ENCODE measurements around the gene HINT3. TPM values are rescaled to one million over a fixed set of nuclear protein-coding genes. Genes with fewer than 3 reads are reported as not detected.
"Not testable (repeated sequence)": the region's sequence is repeated elsewhere in the genome, so short reads cannot be mapped to it uniquely, and the experiment has no call there.

HINT3 gene
- 10 to 100 TPM; 22.3 to 28.1 (median 23.3) TPM for polyA plus RNA-seq (ENCODE audit: insufficient read depth in 1 of 5, insufficient read length in 5 of 5, low replicate concordance in 1 of 5)
- long read RNA-seq, donor 1, transcript HINT3-201 (5 exons, 3,314 nt), result major isoform, 9 of 9 reads
- long read RNA-seq, donor 1, partial matches to known transcripts, result 0 of 9 reads
- long read RNA-seq, donor 1, other reads (novel, unspliced or antisense), result 0 of 9 reads
- long read RNA-seq, donor 2, partial matches to known transcripts, result 0 of 1 reads
- long read RNA-seq, donor 2, other reads (novel, unspliced or antisense), result 0 of 1 reads
- long read RNA-seq, donor 3, transcript HINT3-201 (5 exons, 3,314 nt), result major isoform, 10 of 10 reads
- long read RNA-seq, donor 3, partial matches to known transcripts, result 0 of 10 reads
- long read RNA-seq, donor 3, other reads (novel, unspliced or antisense), result 0 of 10 reads
- long read RNA-seq, donor 4, transcript HINT3-201 (5 exons, 3,314 nt), result major isoform, 8 of 8 reads
- long read RNA-seq, donor 4, partial matches to known transcripts, result 0 of 8 reads
- long read RNA-seq, donor 4, other reads (novel, unspliced or antisense), result 0 of 8 reads
- long read RNA-seq, donor 5, partial matches to known transcripts, result 0 of 4 reads
- long read RNA-seq, donor 5, other reads (novel, unspliced or antisense), result 0 of 4 reads
- long read RNA-seq, donor 6, transcript HINT3-201 (5 exons, 3,314 nt), result major isoform, 10 of 10 reads
- long read RNA-seq, donor 6, partial matches to known transcripts, result 0 of 10 reads
- long read RNA-seq, donor 6, other reads (novel, unspliced or antisense), result 0 of 10 reads
- long read RNA-seq, donor 7, transcript HINT3-201 (5 exons, 3,314 nt), result major isoform, 6 of 6 reads
- long read RNA-seq, donor 7, partial matches to known transcripts, result 0 of 6 reads
- long read RNA-seq, donor 7, other reads (novel, unspliced or antisense), result 0 of 6 reads
- long read RNA-seq, donor 8, partial matches to known transcripts, result 0 of 1 reads
- long read RNA-seq, donor 8, other reads (novel, unspliced or antisense), result 0 of 1 reads

DNA sequence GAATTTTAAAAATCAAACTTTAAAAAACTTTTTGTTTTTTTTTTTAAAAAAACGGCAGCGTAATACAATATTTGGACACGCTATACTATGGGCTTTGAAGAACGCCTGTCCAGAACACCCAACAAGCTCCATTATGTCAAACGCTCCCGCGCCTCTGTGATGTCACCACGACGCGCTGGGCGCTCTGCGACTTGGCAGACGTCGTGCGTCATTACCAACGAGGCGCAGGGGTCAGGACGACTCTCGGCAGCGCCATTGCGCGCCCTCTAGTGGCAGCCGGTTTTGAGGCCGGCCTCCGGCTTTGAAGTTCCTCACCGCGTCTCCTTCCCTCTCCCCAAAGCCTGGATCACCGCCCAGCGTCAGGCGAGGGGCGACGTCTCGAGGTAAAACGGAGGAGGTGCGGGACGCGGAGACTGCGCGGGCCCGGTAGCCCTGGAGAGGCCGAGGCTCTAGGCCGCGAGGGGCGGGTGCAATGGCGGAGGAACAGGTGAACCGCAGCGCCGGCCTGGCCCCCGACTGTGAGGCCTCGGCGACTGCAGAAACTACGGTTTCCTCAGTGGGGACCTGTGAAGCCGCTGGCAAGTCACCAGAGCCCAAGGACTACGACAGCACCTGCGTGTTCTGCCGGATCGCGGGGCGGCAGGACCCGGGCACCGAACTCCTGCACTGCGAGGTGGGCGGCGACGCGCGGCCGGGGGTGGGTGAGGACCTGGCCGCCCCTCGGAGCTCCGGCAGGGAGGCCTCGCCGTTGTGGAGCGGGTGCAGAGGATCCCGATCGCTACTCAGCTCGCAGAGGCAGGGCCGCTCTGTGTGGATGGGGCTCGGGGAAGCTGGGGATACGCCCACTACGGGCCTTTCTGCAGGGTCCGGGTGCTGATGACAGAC is at the start of gene HINT3:
Gene HINT3 (plus strand): TSS at position 265 of the 885 bp plus-strand sequence. CDS start 208 bp downstream, at position 473.
- peak; percentile 97 to 98 for DNase-seq

DNA sequence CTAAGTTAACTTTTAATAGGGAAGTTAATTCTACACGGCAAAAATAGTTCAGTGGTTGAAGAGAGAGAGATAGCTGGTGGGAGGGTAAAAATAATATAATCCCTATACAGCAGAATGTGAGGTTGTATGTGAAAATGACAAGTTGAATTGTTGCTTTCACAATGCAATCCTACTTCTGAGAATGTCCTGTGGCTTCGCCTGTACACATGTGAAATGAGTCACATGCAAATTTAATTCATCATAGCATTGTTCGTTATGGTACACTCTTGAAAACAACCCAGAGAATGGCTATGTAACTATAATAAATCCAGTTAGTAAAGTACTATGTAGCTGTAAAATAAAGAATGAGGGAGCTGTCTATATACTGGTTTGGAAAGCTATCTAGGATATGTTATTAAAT is 46.0 kb upstream of the HINT3 start:
- no peak for DNase-seq

DNA sequence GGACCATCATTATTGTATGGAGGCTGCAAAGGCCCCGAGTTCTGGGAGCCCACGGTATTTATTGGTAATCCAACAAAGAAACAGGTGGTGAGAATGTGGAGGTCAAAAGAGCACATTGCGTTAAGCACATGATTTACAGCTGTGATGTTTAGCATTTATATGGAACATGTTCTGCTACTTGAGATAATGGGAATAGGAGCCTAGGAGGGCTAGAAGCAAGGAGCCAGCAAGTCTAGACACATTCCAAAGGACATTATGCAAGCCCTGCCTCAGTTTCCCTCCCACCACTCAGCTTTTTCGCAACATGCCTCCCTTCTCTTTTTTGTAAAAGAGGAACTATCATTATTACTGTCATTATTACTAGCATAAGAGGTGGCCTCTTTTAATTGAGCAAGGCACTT is 45.5 kb upstream of the HINT3 start:
- not testable (repeated sequence) for DNase-seq

DNA sequence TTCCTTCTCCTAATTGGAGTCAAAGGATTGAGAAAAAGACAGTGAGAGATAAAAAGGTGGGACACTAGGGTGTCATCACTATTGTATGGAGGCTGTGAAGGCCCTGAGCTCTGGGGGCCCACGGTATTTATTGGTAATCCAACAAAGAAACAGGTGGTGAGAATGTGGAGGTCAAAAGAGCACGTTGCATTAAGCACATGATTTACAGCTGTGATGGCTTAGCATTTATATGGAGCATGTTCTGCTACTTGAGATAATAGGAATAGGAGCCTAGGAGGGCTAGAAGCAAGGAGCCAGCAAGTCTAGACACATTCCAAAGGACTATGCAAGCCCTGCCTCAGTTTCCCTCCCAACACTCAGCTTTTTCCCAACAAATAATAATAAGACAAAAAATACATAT is 44.1 kb upstream of the HINT3 start:
- not testable (repeated sequence) for DNase-seq

DNA sequence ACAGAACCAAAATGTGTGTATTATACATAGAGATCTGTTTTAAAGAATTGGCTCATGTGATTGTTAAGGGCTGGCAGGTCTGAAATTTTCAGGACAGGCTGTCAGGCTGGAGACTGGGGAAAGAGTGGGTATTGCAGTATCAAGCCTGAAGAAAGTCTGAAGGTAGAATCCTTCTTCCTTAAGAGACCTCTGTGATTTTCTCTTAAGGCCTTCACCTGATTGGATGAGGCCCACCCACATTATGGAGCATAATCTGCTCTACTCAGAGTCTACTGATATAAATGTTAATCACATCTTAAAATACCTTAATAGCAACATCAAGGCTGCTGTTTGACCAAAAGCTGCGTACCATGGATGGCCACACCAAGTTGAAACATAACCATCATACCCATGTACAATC is 43.4 kb upstream of the HINT3 start:
- no peak for DNase-seq

DNA sequence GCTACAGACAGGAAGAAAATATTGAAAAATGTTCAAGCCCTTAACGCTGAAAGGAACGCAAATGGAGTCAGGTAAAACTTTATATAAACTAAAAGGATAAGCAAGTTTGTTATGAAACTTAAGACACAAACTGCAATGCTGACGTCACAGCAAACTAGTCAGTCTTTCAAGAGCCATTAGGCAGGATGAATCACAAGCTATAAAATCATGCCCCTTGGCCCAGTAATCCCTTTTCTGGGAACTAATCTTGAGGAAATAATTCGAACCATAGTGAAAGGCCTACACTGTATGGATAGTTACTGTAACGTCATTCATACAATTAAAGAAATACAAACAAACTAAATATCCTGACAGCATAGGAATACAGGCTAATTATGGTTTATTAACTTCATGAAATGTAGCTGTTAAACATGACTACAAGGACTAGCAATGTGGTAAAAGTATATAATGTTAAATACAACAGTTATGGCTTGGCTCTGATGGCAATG is 42.7 kb upstream of the HINT3 start:
- DNase-seq, result no peak

DNA sequence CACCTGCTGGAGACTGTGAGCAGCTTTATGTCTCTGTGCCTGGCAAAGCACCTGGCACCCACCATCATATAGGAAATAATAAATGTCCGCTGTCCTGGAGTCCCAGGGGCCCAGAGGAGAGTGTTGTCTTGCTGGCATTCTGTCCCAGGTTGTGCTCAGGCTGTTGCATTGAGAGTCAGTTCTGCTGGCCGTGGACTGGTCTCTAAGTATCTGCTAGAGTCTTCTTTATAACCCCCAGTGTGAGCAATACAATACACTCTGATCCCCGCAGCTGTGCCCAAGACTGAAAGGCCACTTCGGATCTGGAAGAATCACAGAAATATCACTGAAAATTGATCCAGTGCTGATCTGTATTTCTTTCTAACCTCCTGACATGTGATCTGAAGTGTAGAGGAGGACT is 38.3 kb upstream of the HINT3 start:
- DNase-seq, result no peak

DNA sequence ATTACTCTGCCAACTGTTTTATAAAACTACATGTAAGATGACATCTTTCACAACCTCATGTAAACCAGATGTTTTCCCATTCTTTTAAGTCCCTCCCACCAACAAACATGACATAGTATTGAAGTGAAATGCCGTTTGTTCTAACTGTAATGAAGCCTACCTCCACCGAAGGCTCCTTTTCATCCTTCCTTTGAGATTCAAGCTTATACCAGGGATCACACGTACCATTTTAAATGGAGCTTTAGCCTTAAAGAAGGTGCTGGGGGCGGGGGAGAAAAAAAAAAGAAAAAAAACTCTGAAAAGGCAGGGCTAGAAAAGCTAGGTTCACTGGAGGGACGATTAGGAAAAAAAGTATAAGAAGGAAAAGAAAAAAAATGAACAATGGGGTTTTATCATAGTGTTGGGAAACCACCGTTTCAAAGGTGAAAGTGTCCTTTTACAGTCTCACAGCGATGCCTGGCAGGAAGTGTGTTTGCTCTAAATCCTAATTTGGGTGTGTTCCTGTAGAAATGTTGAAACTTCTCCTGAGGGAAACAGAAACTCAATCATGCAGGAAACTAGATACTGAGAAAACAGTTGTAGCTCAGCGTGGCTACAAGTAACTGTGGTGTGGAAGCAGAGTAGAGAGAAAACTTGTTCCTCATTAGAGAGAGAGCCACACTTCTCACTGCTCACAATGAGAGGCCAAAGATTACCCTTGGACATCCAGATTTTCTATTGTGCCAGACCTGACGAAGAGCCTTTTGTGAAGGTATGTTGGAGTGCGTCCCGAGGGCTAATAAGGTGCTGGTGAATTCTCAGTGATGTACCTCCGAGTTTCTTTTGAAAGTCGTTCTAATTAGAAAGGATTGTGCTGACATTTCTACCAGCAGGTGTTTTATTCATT is 37.6 kb upstream of the HINT3 start:
- DNase-seq, result peak; percentile 41 to 45

DNA sequence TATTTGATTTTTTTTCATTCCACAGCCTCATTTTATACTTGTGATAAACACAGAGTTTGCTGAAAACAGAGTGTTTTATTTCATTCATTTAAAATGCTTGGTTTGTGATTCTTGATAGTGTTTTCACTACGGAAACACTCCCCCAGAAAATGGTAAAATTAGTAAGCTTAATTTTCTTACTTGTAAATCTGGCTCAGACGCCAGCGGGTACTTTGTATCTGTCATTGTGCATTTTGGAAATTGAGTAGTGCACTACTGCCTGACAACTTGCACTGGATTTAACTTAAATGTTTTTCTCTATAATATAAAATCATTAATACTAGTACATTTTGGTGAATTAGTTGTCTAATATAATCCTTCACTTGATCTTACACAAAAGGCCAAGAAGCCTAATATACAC is 37.0 kb upstream of the HINT3 start:
- DNase-seq, result no peak

DNA sequence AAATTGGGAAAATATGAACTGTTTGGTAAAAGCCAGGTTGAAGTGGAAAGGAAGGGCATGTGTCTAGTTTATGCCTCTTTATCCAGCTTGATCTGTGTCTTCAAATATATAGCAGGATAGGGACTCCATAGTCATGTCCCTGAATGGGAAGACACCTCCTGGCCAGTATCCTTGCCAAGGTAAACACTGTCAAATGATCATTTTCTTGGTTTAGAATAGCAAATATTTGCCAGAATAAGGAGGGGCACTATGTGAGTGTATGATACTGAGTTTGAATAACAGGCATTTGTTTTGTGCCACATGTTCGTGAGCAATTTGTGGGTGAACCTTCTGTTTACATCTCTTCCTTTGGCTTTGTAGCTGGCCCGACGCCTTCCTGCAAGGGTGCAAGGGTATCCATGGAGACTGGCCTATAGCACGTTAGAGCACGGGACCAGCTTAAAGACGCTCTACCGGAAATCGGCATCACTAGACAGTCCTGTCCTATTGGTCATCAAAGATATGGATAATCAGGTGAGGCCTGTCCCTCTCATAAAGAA is 34.2 kb upstream of the HINT3 start:
- no peak for DNase-seq

DNA sequence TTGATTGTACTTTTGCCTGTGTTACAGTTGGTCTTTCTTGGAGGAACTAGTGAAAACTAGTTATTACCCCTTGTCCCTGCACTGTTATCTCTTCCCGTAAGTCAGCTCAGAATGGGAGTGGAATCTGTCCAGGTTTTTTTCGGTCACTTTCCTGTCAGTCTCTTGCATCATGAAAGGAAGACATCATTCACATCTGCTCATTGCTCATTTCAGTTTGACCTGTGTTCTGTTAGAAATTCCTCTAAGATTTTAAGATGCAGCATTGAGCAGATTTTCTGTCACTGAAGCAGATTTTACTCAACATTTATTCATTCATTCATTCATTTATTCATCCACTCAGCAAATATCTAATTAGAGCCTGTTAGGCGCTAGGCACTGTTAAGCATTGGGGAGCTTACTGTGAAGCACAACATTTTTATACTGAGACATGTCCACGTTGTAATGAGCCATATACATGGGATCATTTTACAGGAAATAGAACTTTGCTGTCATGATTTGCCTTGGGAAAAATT is 33.1 kb upstream of the HINT3 start:
- no peak for DNase-seq

DNA sequence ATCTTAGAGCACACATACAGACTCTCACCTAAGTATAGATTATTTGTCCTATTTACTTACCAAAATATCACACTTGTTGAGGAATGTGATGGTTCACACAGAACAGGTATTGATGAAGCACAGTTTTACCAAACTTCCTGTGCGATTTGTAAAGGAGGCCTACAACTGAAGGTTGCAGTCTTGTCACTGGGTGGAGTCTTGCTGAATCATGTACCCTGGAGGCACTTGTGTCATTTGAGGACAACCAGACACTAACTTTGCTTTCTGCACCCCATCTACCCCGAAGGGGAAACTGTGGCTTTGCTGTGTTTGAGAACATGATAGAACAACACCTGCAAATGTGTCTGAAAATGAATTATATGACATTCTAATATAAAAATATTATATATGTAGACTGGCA is 32.4 kb upstream of the HINT3 start:
- no peak for DNase-seq

DNA sequence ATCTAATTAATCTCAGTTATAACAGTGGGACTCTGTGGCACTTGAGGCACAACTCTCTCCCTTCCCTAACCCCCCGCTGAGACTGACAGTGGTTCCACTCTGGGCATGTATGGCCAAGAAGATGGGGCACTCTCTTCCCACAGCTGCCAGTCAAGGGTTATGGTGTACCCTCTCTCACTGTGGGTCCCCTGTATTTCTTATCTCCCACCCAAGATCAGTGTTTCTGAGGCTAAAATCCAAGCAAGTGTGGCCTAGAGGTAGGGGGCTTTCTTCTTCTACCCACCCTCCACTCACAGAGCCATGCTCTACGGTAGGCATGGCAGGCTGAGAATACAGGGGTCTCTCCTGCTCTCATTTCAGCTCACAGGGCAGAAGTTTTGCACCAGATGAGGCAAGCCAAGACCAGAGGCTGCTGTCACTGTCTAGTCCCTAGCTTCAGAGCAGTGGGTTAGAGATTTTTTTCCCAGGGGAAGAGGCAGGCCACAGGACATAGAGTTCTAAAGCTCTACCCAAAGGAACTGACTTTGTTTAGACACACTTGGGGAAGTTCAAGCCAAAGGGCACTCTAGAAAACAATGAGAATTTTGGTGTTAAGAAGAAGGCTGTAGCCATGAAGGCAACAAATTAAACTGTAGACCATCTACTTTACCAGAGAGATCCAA is 31.7 kb upstream of the HINT3 start:
- DNase-seq, result no peak

DNA sequence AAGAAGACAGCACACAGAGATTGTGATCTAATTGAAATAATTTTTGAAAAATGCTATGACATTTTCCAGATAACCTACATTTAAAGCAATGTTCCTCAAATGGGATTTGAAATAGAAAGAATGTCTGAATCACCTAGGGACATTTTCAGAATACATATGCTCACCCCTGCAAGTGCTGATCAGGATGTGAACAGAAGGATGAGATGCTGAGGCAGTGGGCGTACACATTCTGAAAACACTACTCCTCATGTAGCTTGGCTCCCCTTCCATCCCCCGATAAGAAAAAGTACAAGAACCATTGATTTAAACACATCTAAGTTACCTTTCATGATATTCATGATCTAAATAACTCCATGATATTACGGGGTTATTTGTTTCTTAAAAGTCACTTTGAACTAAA is 29.9 kb upstream of the HINT3 start:
- no peak for DNase-seq

DNA sequence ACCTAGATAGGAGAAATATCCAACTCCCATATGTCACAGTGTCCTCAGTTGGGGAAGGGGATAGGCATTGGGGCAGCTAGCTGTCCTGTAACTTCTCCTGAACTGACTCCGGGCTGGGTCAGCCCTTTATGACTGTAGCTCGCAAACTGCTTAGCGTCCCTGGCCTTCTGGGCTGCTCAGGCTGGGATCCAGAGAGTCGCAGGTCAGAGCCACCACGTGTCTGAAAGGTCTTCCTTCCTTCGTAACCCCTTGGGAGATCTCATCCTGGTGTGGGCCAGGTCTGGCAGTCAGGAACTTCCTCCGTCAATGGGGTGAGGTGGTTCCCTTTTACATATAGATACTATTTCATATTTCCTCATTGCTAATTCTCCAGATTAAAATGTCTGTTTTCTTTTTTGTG is 28.8 kb upstream of the HINT3 start:
- DNase-seq, result no peak

DNA sequence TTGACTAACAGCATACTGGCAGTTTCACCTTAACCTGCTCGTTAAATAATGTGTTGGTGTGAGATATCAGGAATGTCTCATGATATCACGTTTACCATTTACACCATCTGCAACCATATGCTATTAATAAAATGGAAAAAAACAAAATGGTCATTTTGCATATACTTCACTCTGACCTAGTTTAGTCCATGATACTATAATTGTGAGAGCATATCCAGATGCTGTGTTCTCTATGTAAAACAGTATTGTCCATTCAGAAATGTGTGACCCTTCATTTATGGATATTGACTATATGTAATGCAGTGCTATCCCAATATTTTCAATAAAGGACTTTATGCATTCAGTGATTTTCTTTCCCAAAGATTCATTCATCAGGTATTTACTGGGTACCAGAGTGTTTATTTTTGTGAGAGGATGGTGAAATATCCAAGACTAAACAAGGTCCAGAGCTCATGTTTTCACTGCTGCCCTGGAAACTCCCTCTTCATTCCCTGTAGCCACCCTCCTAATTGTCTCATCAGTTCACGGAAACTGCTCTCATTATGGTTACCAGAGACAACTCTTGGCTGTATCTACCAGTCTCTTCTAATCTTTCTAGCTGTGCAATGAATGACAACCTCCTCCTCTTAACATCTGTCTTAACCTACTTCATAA is 25.7 kb upstream of the HINT3 start:
- no peak for DNase-seq

DNA sequence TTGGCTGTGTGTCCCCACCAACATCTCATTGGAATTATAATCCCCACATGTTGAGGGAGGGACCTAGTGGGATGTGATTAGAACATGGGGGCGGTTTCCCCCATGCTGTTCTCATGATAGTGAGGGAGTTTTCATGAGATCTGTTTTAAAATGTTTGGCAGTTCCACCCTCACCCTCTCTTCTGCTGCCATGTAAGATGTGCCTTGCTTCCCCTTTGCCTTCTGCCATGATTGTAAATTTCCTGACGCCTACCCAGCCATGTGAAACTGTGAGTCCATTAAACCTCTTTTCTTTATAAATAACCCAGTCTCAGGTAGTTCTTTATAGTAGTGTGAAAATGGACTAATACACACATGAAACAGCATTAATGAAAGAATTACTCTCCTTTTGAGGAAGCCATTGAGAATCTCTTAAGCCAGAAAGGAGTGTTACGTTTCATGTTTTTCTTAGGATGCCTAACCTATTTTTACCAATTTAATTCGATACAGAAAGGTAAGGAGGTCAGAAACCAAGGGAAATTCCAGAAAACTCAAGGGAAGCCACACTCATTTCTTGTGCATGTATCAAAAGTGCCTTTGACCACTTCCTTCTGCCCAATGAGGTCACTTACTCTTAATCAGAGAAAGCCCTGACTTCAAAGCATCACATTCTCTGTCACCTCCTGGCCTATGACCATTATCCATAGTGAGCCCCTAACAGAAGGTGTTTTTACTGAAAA is 24.7 kb upstream of the HINT3 start:
- no peak for DNase-seq

DNA sequence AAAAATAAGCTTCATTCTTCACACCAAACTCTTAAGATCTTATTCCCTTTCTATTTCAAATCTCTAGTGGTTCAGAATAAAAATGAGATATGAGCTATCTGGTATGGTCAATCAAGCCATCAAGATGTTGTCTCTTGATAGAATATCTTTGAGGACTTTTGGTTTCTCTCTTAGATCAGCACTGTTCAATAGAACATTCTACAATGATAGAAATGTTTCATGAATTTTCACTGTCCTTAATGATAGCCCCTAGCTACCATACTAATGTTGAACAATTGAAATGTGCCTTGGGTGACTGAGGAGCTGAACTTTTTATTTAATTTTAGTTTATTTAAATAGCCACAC is 24.1 kb upstream of the HINT3 start:
- DNase-seq, result no peak
